K562 (cell line): ENCODE measurements around the gene DEPP1. TPM values are rescaled to one million over a fixed set of nuclear protein-coding genes. Genes with fewer than 3 reads are reported as not detected.

Experiments
- ATAC-seq: fragments of 200-7000 bp; cut with Tn5 transposase; 3 replicates; pipeline ENCODE4 v1.9.1; 2020; ENCODE audit warnings: moderate library complexity
- BruUV-seq: library from RNA; stranded (reverse); fragments of 400-500 nt; replicated peaks from 2 replicates; lab custom pipeline; 2021; lab: Mats Ljungman, UMichigan
- CTCF ChIA-PET: fragments of 300-600 bp; formaldehyde crosslinking; extraction: SDS; loops from one replicate; lab custom pipeline; 2021; ENCODE audit warnings: low intra/inter-chr PET ratio; lab: Yijun Ruan, JAX
- POLR2A ChIA-PET: fragments of 300-600, 350-650 bp; sonication (Branson Sonifier 250); formaldehyde crosslinking; extraction: SDS; loops from one replicate; lab custom pipeline; 2021; ENCODE audit warnings: antibody characterized with exemption, inconsistent platforms; lab: Yijun Ruan, JAX
- DNase-seq, 4 experiments: peaks; one replicate each; pipeline versions ENCODE4 v3.0.0 to v3.0.0-alpha.2; 2011 to 2018; ENCODE audit warnings: low spot score in 3 of 4, mixed read lengths in 3 of 4; ENCODE audit errors: extremely low read depth in 1 of 4
- FAIRE-seq: peaks from 2 replicates; lab custom pipeline; 2011; peaks lifted over from hg19 to GRCh38; lab: Jason Lieb, UNC
- H2AFZ ChIP-seq: 2 replicates; pipeline ENCODE4 v1.6.0; 2011; ENCODE audit warnings: low read depth, low read length, control low read depth, inconsistent platforms
- H3K27ac ChIP-seq: fragments of 200-600 bp; 3 replicates; pipeline ENCODE4 v1.8.0; 2011; ENCODE audit warnings: low read depth, mild to moderate bottlenecking, control low read depth, inconsistent platforms, low read length, moderate library complexity, mixed read lengths; ENCODE audit errors: extremely low read depth
- H3K27me3 ChIP-seq, 2 experiments: fragments of 300-600 bp in 1 of 2; 2 replicates in 1 of 2; 3 replicates in 1 of 2; pipeline versions ENCODE4 v1.6.0 to v1.8.0; 2011; ENCODE audit warnings: inconsistent platforms in 2 of 2, low read length in 2 of 2, mild to moderate bottlenecking in 1 of 2, mixed read lengths in 1 of 2, moderate library complexity in 1 of 2; ENCODE audit not compliant: control insufficient read depth in 2 of 2, insufficient read depth in 2 of 2
- H3K36me3 ChIP-seq: fragments of 300-600 bp; 3 replicates; pipeline ENCODE4 v1.8.0; 2011; ENCODE audit warnings: mild to moderate bottlenecking, low read length, inconsistent platforms; ENCODE audit not compliant: control insufficient read depth, insufficient read depth
- H3K4me1 ChIP-seq, 2 experiments: fragments of 200-600 bp in 1 of 2; replicated peaks in 1 of 2; 2 replicates in 1 of 2; 3 replicates in 1 of 2; pipeline versions ENCODE4 v1.5.1 to v1.8.0; 2011; ENCODE audit warnings: inconsistent platforms in 2 of 2, low read length in 2 of 2, mild to moderate bottlenecking in 1 of 2, mixed read lengths in 1 of 2, moderate library complexity in 1 of 2; ENCODE audit not compliant: control insufficient read depth in 2 of 2, insufficient read depth in 2 of 2
- H3K4me2 ChIP-seq: 2 replicates; pipeline ENCODE4 v1.6.1; 2011; ENCODE audit warnings: low read length, control low read depth, inconsistent platforms, mixed read lengths; ENCODE audit not compliant: insufficient read depth
- H3K4me3 ChIP-seq: fragments of 200-600 bp; sonication (generic), shearing (Covaris generic); 2 replicates; pipeline ENCODE4 v1.5.1; 2016; ENCODE audit warnings: control low read depth, inconsistent platforms
- H3K79me2 ChIP-seq: fragments of 200-600 bp; 3 replicates; pipeline ENCODE4 v1.8.0; 2011; ENCODE audit warnings: low read length, inconsistent platforms; ENCODE audit not compliant: control insufficient read depth, insufficient read depth
- H3K9ac ChIP-seq, 2 experiments: 2 replicates each; pipeline versions ENCODE4 v1.6.0 to v1.6.1; 2011; ENCODE audit warnings: low read depth in 2 of 2, low read length in 2 of 2, control low read depth in 1 of 2, inconsistent platforms in 1 of 2, mild to moderate bottlenecking in 1 of 2, mixed read lengths in 1 of 2; ENCODE audit not compliant: insufficient read depth in 1 of 2
- H3K9me1 ChIP-seq: one replicate; pipeline ENCODE4 v1.6.0; 2011; ENCODE audit warnings: inconsistent platforms, mild to moderate bottlenecking, low read length, moderate library complexity; ENCODE audit not compliant: control insufficient read depth, insufficient read depth
- H3K9me3 ChIP-seq: replicated peaks from 2 replicates; pipeline ENCODE4 v1.5.1; 2011; ENCODE audit warnings: low read depth, low read length, inconsistent platforms; ENCODE audit not compliant: control insufficient read depth, insufficient read depth
- H4K20me1 ChIP-seq: replicated peaks from 2 replicates; pipeline ENCODE4 v1.6.1; 2011; ENCODE audit warnings: low read length, inconsistent platforms, mixed read lengths; ENCODE audit not compliant: control insufficient read depth, insufficient read depth
- ARHGAP35 ChIP-seq: fragments of 450-650 bp; IDR thresholded peaks from 2 replicates; pipeline ENCODE4 v1.6.1; 2018; ENCODE audit not compliant: partially characterized antibody
- DDX20 ChIP-seq: fragments of 450-650 bp; IDR thresholded peaks from 2 replicates; pipeline ENCODE4 v1.6.1; 2016; ENCODE audit warnings: missing genetic modification characterization, low read depth, mild to moderate bottlenecking, missing compliant biosample characterization, moderate library complexity
- HDAC3 ChIP-seq: fragments of 450-650 bp; IDR thresholded peaks from 2 replicates; pipeline ENCODE4 v1.6.1; 2018; ENCODE audit warnings: borderline replicate concordance, mild to moderate bottlenecking, moderate library complexity; ENCODE audit not compliant: partially characterized antibody
- HES1 ChIP-seq: fragments of 450-650 bp; IDR thresholded peaks from 2 replicates; pipeline ENCODE4 v1.6.1; 2016; ENCODE audit warnings: low read depth, mild to moderate bottlenecking, moderate library complexity
- HEY1 ChIP-seq: fragments of 250-450 bp; sonication (Bioruptor Pico); IDR thresholded peaks from 2 replicates; pipeline ENCODE4 v1.5.0; 2020; ENCODE audit warnings: mild to moderate bottlenecking, moderate library complexity, borderline replicate concordance
- NONO ChIP-seq, 2 experiments: fragments of 200-400 bp in 1 of 2; fragments of 450-650 bp in 1 of 2; formaldehyde crosslinking in 1 of 2; IDR thresholded peaks; 2 replicates each; pipeline ENCODE4 v1.6.1; 2017; ENCODE audit warnings: low read depth in 2 of 2, mild to moderate bottlenecking in 2 of 2, moderate library complexity in 2 of 2, low read length in 1 of 2
- RAD21 ChIP-seq, 2 experiments: fragments of 250-450 bp in 1 of 2; fragments of 450-650 bp in 1 of 2; sonication (Bioruptor Pico) in 1 of 2; formaldehyde crosslinking in 1 of 2; IDR thresholded peaks in 1 of 2; conservative IDR thresholded peaks in 1 of 2; 2 replicates each; pipeline versions ENCODE4 v1.4.0 to v1.8.0; 2020 to 2022; ENCODE audit warnings: mild to moderate bottlenecking in 2 of 2, moderate library complexity in 1 of 2
- RBFOX2 ChIP-seq: fragments of 200-400 bp; formaldehyde crosslinking; IDR thresholded peaks from 2 replicates; pipeline ENCODE4 v1.6.1; 2017; ENCODE audit warnings: low read depth, mild to moderate bottlenecking, low read length, moderate library complexity
- TAF9B ChIP-seq: fragments of 450-650 bp; IDR thresholded peaks from 2 replicates; pipeline ENCODE4 v1.6.1; 2018; ENCODE audit warnings: mild to moderate bottlenecking; ENCODE audit not compliant: partially characterized antibody
- YY1 ChIP-seq, 3 experiments: IDR thresholded peaks; 2 replicates each; pipeline ENCODE4 v1.6.1; 2011; ENCODE audit warnings: low read length in 2 of 3, mild to moderate bottlenecking in 2 of 3, moderate library complexity in 2 of 3, borderline replicate concordance in 1 of 3, control low read depth in 1 of 3, low read depth in 1 of 3; ENCODE audit not compliant: insufficient read depth in 3 of 3, insufficient replicate concordance in 2 of 3, control insufficient read depth in 1 of 3, insufficient read length in 1 of 3; ENCODE audit errors: extremely low read depth in 1 of 3
- ZNF239 ChIP-seq: fragments of 250-450 bp; sonication (Bioruptor Pico); IDR thresholded peaks from 2 replicates; pipeline ENCODE4 v1.4.0; 2020; ENCODE audit warnings: mild to moderate bottlenecking
- WGBS: fragments of 100-300 bp; shearing (Covaris generic); methylation state at CpG from one replicate; pipeline ENCODE4 v1.1.6; 2016; ENCODE audit warnings: low coverage, mixed read lengths; ENCODE audit not compliant: insufficient coverage; ENCODE audit errors: missing lambda C conversion rate; 5-methylcytosine and 5-hydroxymethylcytosine counted together
- in situ Hi-C: fragments of 300-500 bp; cut with MboI; formaldehyde crosslinking; loops from 4 replicates; pipeline ENCODE4 v1.15.0; 2018; ENCODE audit warnings: inconsistent platforms, mixed read lengths
- intact Hi-C: fragments of 100-400 bp; cut with micrococcal nuclease; formaldehyde crosslinking; loops from 2 replicates; pipeline ENCODE4 v1.14.2; 2022
- polyA plus RNA-seq, 8 experiments: library from polyadenylated mRNA; depleted of rRNA in 4 of 8; stranded (reverse) in 5 of 8; unstranded in 3 of 8; fragments of >200 nt; fragmentation: Nextera tagmentation in 2 of 8; fragmentation: Illumina TruSeq in 1 of 8; extraction: Ambion mirVana in 2 of 8; extraction: Trizol in 1 of 8; gene quantifications; 2 replicates each; pipeline versions ENCODE4 v1.2.1 to v1.2.3, GENCODE V29; 2011 to 2014; ENCODE audit warnings: inconsistent platforms in 1 of 8, missing spikeins in 1 of 8
- total RNA-seq, 7 experiments: library from RNA; depleted of rRNA in 6 of 7; stranded (reverse); fragments of >200 nt in 6 of 7; fragmentation: Illumina TruSeq in 2 of 7; extraction: Trizol in 2 of 7; gene quantifications; 2 replicates each; pipeline versions ENCODE4 v1.2.1 to v1.2.3, GENCODE V29; 2011 to 2021; ENCODE audit warnings: low replicate concordance in 1 of 7
- TF ChIP-seq, protein P1 (sequence below): fragments of 450-650 bp; formaldehyde crosslinking; IDR thresholded peaks from 2 replicates; pipeline ENCODE4 v1.4.0; 2022; ENCODE audit warnings: missing genetic modification characterization

The DEPP1 gene
- total and polyA plus RNA-seq, 9 of the 15 experiments (the other 6 are each of a cell fraction or from before 2014, with no cell fraction given): 0.04 to 0.54 (median 0.20) TPM; not detected in 1

- no peak overlapping the region for H3K4me2 ChIP-seq
These were observed 26.7 kb upstream of the DEPP1 start for GRCh38 chr10:45005284-45005683.

GRCh38 chr10:45004661-45005060, 26.1 kb upstream of the DEPP1 start:
- Histone ChIP-seq H3K4me2 (no peak overlapping the region), H3K4me3 (no peak overlapping the region), H3K9ac (no peak overlapping the region), H2AFZ (no peak overlapping the region), H3K79me2 (peaks cover 29% of the 10 kb centered on the region), H3K9me1 (no peaks in the 10 kb centered on the region), H3K27ac (no peak overlapping the region), H3K27me3 (no peaks in the 10 kb centered on the region), H3K9me3 (peaks cover 15% of the 10 kb centered on the region), H3K4me1 (peaks cover 12% of the 10 kb centered on the region in 2 experiments; a peak in 3 of 5 replicates), H3K36me3 (peaks cover 28% of the 10 kb centered on the region), H4K20me1 (no peaks in the 10 kb centered on the region)
- CTCF ChIA-PET: no interaction called here
- ATAC-seq (no peak), FAIRE-seq (no peak), DNase-seq (no peak)
- in situ Hi-C loops: loop anchor here (10.0 kb wide), 1 partner anchor 460 kb away; no protein-coding TSS in a partner anchor
- intact Hi-C loops: loop anchor here (5.0 kb wide), 2 partner anchors 463 to 1018 kb away; no protein-coding TSS in a partner anchor
- no TSS peak for BruUV-seq
- 90% methylated on average over 3 of the region's 3 CpGs for WGBS
- POLR2A ChIA-PET: no interaction called here
- no peak for TF ChIP-seq TAF9B
- TF ChIP-seq, protein P1, sequence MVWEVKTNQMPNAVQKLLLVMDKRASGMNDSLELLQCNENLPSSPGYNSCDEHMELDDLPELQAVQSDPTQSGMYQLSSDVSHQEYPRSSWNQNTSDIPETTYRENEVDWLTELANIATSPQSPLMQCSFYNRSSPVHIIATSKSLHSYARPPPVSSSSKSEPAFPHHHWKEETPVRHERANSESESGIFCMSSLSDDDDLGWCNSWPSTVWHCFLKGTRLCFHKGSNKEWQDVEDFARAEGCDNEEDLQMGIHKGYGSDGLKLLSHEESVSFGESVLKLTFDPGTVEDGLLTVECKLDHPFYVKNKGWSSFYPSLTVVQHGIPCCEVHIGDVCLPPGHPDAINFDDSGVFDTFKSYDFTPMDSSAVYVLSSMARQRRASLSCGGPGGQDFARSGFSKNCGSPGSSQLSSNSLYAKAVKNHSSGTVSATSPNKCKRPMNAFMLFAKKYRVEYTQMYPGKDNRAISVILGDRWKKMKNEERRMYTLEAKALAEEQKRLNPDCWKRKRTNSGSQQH (CRISPR knock-in tag): no peak
- TF ChIP-seq HDAC3: no peak
- no peak for TF ChIP-seq ZNF239
- TF ChIP-seq HEY1 (CRISPR knock-in tag): no peak
- no peak for TF ChIP-seq YY1 (IDR thresholded peaks at IDR 0.05; ENCODE audit: borderline replicate concordance in 1 of 3, control insufficient read depth in 1 of 3, extremely low read depth in 1 of 3, insufficient read depth in 3 of 3, insufficient read length in 1 of 3, insufficient replicate concordance in 2 of 3, low read depth in 1 of 3, low read length in 2 of 3)
- TF ChIP-seq HES1: no peak

More at GRCh38 chr10:45005284-45005683, 26.7 kb upstream of the DEPP1 start:
- Histone ChIP-seq H4K20me1 (no peaks in the 10 kb centered on the region), H3K4me3 (no peak overlapping the region), H3K9me3 (peaks cover 9% of the 10 kb centered on the region), H3K79me2 (peaks cover 29% of the 10 kb centered on the region), H3K27ac (no peak overlapping the region), H3K9me1 (no peaks in the 10 kb centered on the region), H3K4me1 (peaks cover 9 to 12% of the 10 kb centered on the region in 2 experiments; a peak in 3 of 5 replicates), H3K27me3 (no peaks in the 10 kb centered on the region), H3K36me3 (peaks cover 28% of the 10 kb centered on the region), H2AFZ (no peak overlapping the region), H3K9ac (no peak overlapping the region)
- no peak for ATAC-seq
- POLR2A ChIA-PET: no interaction called here
- 93% methylated on average over 1 of the region's 1 CpG for WGBS
- no peak for DNase-seq
- CTCF ChIA-PET: no interaction called here
- FAIRE-seq: no peak
- no peak for TF ChIP-seq ARHGAP35
- TF ChIP-seq RAD21 (CRISPR knock-in tag; conservative IDR thresholded peaks at IDR 0.05 in 1 of 2, IDR thresholded peaks at IDR 0.05 in 1 of 2): no peak
- TF ChIP-seq NONO (IDR thresholded peaks at IDR 0.05; ENCODE audit: low read depth in 2 of 2, low read length in 1 of 2): no peak
- no peak for TF ChIP-seq DDX20 (tag)
- TF ChIP-seq RBFOX2: no peak
- in situ Hi-C loops (loop anchor here (10.0 kb wide), 1 partner anchor 460 kb away; no protein-coding TSS in a partner anchor), intact Hi-C loops (loop anchor here (5.0 kb wide), 2 partner anchors 462 to 1017 kb away; no protein-coding TSS in a partner anchor)
- no TSS peak for BruUV-seq
